ENCODE results near the gene COL9A3.

The COL9A3 gene

GRCh38 chr20:62808211-62808865 is 8.5 kb upstream of the COL9A3 start:
- intact Hi-C loops (cut with DNase I) = loop anchor here (5.0 kb wide), 2 partner anchors 39 to 141 kb away; no protein-coding TSS in a partner anchor
- peak; percentile 46 to 96 (median 82) for DNase-seq

- intact Hi-C loops (cut with DNase I) = loop anchor here (5.0 kb wide), 2 partner anchors 38 to 142 kb away; no protein-coding TSS in a partner anchor
- no peak for DNase-seq
Observed at GRCh38 chr20:62809530-62810428, 7.1 kb upstream of the COL9A3 start.

GRCh38 chr20:62811320-62811719 is 5.5 kb upstream of the COL9A3 start:
- DNase-seq = no peak
- intact Hi-C loops (cut with DNase I) = no loop called here

GRCh38 chr20:62811720-62812119 is 5.1 kb upstream of the COL9A3 start:
- intact Hi-C loops (cut with DNase I) = no loop called here
- DNase-seq = no peak

- intact Hi-C loops (cut with DNase I) = no loop called here
- no peak for DNase-seq
Observed at GRCh38 chr20:62812181-62812906, 4.5 kb upstream of the COL9A3 start.

GRCh38 chr20:62812907-62813200 is 4.0 kb upstream of the COL9A3 start:
- DNase-seq = no peak
- intact Hi-C loops (cut with DNase I) = no loop called here

- intact Hi-C loops (cut with DNase I) = no loop called here
- DNase-seq = peak in 1 of 10 donors; percentile 84
Observed at GRCh38 chr20:62813588-62813987, 3.3 kb upstream of the COL9A3 start.

- DNase-seq = no peak
- intact Hi-C loops (cut with DNase I) = no loop called here
Observed at GRCh38 chr20:62814060-62814708, 2.7 kb upstream of the COL9A3 start.

- intact Hi-C loops (cut with DNase I) = loop anchor here (5.0 kb wide), 1 partner anchor 38 kb away; no protein-coding TSS in a partner anchor
Observed at GRCh38 chr20:62814709-62815065, 2.2 kb upstream of the COL9A3 start.

GRCh38 chr20:62815066-62815991 is 1.5 kb upstream of the COL9A3 start:
- intact Hi-C loops (cut with DNase I) = loop anchor here (5.0 kb wide), 1 partner anchor 37 kb away; no protein-coding TSS in a partner anchor
- DNase-seq = no peak

More at GRCh38 chr20:62814709-62815065, 2.2 kb upstream of the COL9A3 start:
- DNase-seq = no peak

- intact Hi-C loops (cut with DNase I) = loop anchor here (5.0 kb wide), 1 partner anchor 36 kb away; no protein-coding TSS in a partner anchor
- DNase-seq = no peak
Observed at GRCh38 chr20:62816031-62816883, 593 bp upstream of the COL9A3 start.

- intact Hi-C loops (cut with DNase I) = loop anchor here (5.0 kb wide), 1 partner anchor 34 kb away; no protein-coding TSS in a partner anchor
- no peak for DNase-seq
Observed at GRCh38 chr20:62817975-62818591, 1.2 kb downstream of the COL9A3 start.

- DNase-seq = peak in 9 of 10 donors; percentile 59 to 95 (median 71)
- intact Hi-C loops (cut with DNase I) = loop anchor here (5.0 kb wide), 1 partner anchor 33 kb away; no protein-coding TSS in a partner anchor
Observed at GRCh38 chr20:62818592-62819493, 2.0 kb downstream of the COL9A3 start.

- no peak for DNase-seq
- intact Hi-C loops (cut with DNase I) = loop anchor here (5.0 kb wide), 1 partner anchor 33 kb away; no protein-coding TSS in a partner anchor
Observed at GRCh38 chr20:62819494-62820174, 2.8 kb downstream of the COL9A3 start.

- intact Hi-C loops (cut with DNase I) = no loop called here
- peak in 2 of 10 donors; percentile 44 to 66 for DNase-seq
Observed at GRCh38 chr20:62820208-62820961, 3.5 kb downstream of the COL9A3 start.

All from posterior cingulate gyrus (tissue), 11 donors.